ENCODE measurements around the gene SOX6. TPM values are rescaled to one million over a fixed set of nuclear protein-coding genes. Genes with fewer than 3 reads are reported as not detected.

SOX6 gene
- total RNA-seq, 4 donors from 2014 or later: 25.3 to 42.3 (median 37.4) TPM

GRCh38 chr11:16007514-16007913 lies 348.8 kb downstream of the SOX6 start:
- no peak for TF ChIP-seq CTCF (IDR thresholded peaks at IDR 0.05 in 4 of 5, conservative IDR thresholded peaks at IDR 0.05 in 1 of 5)
- TF ChIP-seq POLR2A (IDR thresholded peaks at IDR 0.05): no peak
- in situ Hi-C loops (cut with MboI; ENCODE audit: low sequenced_read_pairs in 4 of 4) (loop anchor here in 1 of 4 donors (25.0 kb wide), 1 partner anchor 105 kb away; no protein-coding TSS in a partner anchor), intact Hi-C loops (cut with DNase I; ENCODE audit: low total_unique reads) (no loop called here)
- ATAC-seq (no peak), DNase-seq (no peak)
- Histone ChIP-seq H3K27ac (no peak overlapping the region), H3K36me3 (no peaks in the 10 kb centered on the region), H3K4me1 (peaks cover 16 to 21% of the 10 kb centered on the region in 2 donors), H3K27me3 (no peaks in the 10 kb centered on the region), H3K4me3 (no peak overlapping the region), H3K9me3 (no peaks in the 10 kb centered on the region)

- in situ Hi-C loops (cut with MboI; ENCODE audit: low sequenced_read_pairs in 4 of 4): loop anchor here in 1 of 4 donors (25.0 kb wide), 1 partner anchor 109 kb away; no protein-coding TSS in a partner anchor
- Histone ChIP-seq H3K4me1 (peaks cover 0 to 13% of the 10 kb centered on the region in 2 donors), H3K27ac (peak overlapping the region in 2 of 4 donors; percentile 4 to 22), H3K27me3 (no peaks in the 10 kb centered on the region), H3K4me3 (no peak overlapping the region), H3K36me3 (no peaks in the 10 kb centered on the region), H3K9me3 (no peaks in the 10 kb centered on the region)
- no peak for DNase-seq
- ATAC-seq: peak; percentile 39 to 91
- intact Hi-C loops (cut with DNase I; ENCODE audit: low total_unique reads): no loop called here
- TF ChIP-seq POLR2A (IDR thresholded peaks at IDR 0.05): no peak
- TF ChIP-seq CTCF (IDR thresholded peaks at IDR 0.05 in 4 of 5, conservative IDR thresholded peaks at IDR 0.05 in 1 of 5): no peak
Observed at GRCh38 chr11:16002942-16003341, 353.4 kb downstream of the SOX6 start.

GRCh38 chr11:16001899-16002426 lies 354.4 kb downstream of the SOX6 start:
- Histone ChIP-seq H3K27ac (no peak overlapping the region), H3K4me1 (peaks cover 0 to 13% of the 10 kb centered on the region in 2 donors), H3K27me3 (no peaks in the 10 kb centered on the region), H3K4me3 (no peak overlapping the region), H3K36me3 (no peaks in the 10 kb centered on the region), H3K9me3 (no peaks in the 10 kb centered on the region)
- in situ Hi-C loops (cut with MboI; ENCODE audit: low sequenced_read_pairs in 4 of 4): loop anchor here in 1 of 4 donors (25.0 kb wide), 1 partner anchor 110 kb away; no protein-coding TSS in a partner anchor
- DNase-seq (no peak), ATAC-seq (peak in 1 of 2 donors; percentile 21)
- TF ChIP-seq POLR2A (IDR thresholded peaks at IDR 0.05) (no peak), CTCF (IDR thresholded peaks at IDR 0.05 in 4 of 5, conservative IDR thresholded peaks at IDR 0.05 in 1 of 5) (no peak)
- intact Hi-C loops (cut with DNase I; ENCODE audit: low total_unique reads): no loop called here

- no peaks in the 10 kb centered on the region for H3K36me3 ChIP-seq
- ATAC-seq (no peak), DNase-seq (no peak)
- peaks cover 0 to 13% of the 10 kb centered on the region in 2 donors for H3K4me1 ChIP-seq
- TF ChIP-seq POLR2A (IDR thresholded peaks at IDR 0.05): no peak
- no peak for TF ChIP-seq CTCF (IDR thresholded peaks at IDR 0.05 in 4 of 5, conservative IDR thresholded peaks at IDR 0.05 in 1 of 5)
- H3K4me3 ChIP-seq: no peak overlapping the region
- no peaks in the 10 kb centered on the region for H3K27me3 ChIP-seq
- in situ Hi-C loops (cut with MboI; ENCODE audit: low sequenced_read_pairs in 4 of 4) (loop anchor here in 1 of 4 donors (25.0 kb wide), 1 partner anchor 111 kb away; no protein-coding TSS in a partner anchor), intact Hi-C loops (cut with DNase I; ENCODE audit: low total_unique reads) (no loop called here)
- no peak overlapping the region for H3K27ac ChIP-seq
- no peaks in the 10 kb centered on the region for H3K9me3 ChIP-seq
Observed at GRCh38 chr11:16001044-16001568, 355.2 kb downstream of the SOX6 start.
